SK-N-MC (cell line): ENCODE results near the gene KRTAP5-1.
A peak's percentile ranks its signal among the peaks of the same experiment; 100 is the strongest.

Experiments
- DNase-seq: peaks from one replicate; pipeline ENCODE4 v3.0.0-alpha.2; 2011; ENCODE audit warnings: low read depth, low spot score
- H3K27ac ChIP-seq: fragments of 200-600 bp; sonication (generic); 2 replicates; pipeline ENCODE4 v1.5.1; 2016; ENCODE audit warnings: mixed run types
- H3K36me3 ChIP-seq: fragments of 200-600 bp; sonication (generic); 2 replicates; pipeline ENCODE4 v1.6.1; 2017; ENCODE audit warnings: antibody characterized with exemption, low read length, mixed read lengths; ENCODE audit not compliant: insufficient read depth
- H3K4me3 ChIP-seq: fragments of 200-600 bp; sonication (generic); 2 replicates; pipeline ENCODE4 v1.5.1; 2016
- H3K9ac ChIP-seq: fragments of 200-600 bp; sonication (generic); 2 replicates; pipeline ENCODE4 v1.8.0; 2017; ENCODE audit warnings: mixed run types, mixed read lengths; ENCODE audit not compliant: insufficient read length
- H3K9me3 ChIP-seq: fragments of 200-600 bp; sonication (generic); 2 replicates; pipeline ENCODE4 v1.6.1; 2017; ENCODE audit warnings: low read depth, mild to moderate bottlenecking, antibody characterized with exemption, low read length, moderate library complexity, mixed read lengths
- EZH2 ChIP-seq: fragments of 200-600 bp; sonication (generic); IDR thresholded peaks from one replicate; pipeline ENCODE4 v1.6.1; 2017; ENCODE audit warnings: antibody characterized with exemption
- FOXP2 ChIP-seq: optimal IDR thresholded peaks from 2 replicates; pipeline ENCODE3; 2011; ENCODE audit warnings: mild to moderate bottlenecking, moderate library complexity; ENCODE audit not compliant: insufficient read depth; ENCODE audit errors: extremely low read length, control extremely low read depth
- POLR2AphosphoS5 ChIP-seq: IDR thresholded peaks from 2 replicates; pipeline ENCODE4 v1.6.1; 2012; ENCODE audit warnings: mild to moderate bottlenecking, low read depth, low read length, borderline replicate concordance

The KRTAP5-1 gene

DNA sequence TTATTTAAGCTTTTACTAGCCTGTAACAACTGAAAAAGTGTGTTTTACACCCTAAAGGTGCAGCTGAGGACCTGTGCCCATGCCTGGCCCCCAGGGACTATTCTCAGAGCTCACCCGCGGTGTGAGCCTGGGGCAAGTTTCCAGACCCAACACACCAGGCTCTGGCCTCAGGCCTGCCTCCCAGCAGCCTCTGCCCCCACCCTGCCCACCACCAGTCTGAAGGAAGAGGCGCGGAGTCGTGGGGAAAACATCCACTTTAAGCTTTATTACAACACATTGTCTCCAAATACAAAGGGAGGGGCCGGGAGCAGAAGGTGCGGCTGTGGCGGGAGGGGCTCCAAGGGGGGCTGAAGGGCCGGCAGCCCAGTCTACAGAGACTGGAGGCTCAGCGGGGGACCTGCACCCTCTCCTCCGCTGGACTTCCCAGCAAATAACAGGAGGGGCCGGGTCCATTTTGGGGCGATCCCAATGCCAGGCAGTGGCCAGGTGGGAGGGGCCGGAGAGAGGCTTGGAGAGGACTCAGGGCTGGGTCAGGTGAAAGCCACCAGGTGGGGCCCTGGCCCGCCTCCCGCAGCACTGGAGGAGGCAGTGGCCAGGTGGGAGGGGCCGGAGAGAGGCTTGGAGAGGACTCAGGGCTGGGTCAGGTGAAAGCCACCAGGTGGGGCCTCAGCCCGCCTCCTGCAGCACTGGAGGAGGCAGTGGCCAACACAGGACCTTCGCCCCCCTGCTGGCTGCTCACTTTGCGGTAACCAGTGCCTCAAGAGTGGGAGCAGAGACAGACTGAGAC is 31.1 kb downstream of the KRTAP5-1 start:
- no peak overlapping the region for H3K9ac ChIP-seq
- H3K36me3 ChIP-seq: no peaks in the 10 kb centered on the region
- no peak for TF ChIP-seq POLR2AphosphoS5
- no peak for TF ChIP-seq EZH2
- no peak for TF ChIP-seq FOXP2
- H3K27ac ChIP-seq: no peak overlapping the region
- H3K4me3 ChIP-seq: no peak overlapping the region
- H3K9me3 ChIP-seq: no peaks in the 10 kb centered on the region
- no peak for DNase-seq

DNA sequence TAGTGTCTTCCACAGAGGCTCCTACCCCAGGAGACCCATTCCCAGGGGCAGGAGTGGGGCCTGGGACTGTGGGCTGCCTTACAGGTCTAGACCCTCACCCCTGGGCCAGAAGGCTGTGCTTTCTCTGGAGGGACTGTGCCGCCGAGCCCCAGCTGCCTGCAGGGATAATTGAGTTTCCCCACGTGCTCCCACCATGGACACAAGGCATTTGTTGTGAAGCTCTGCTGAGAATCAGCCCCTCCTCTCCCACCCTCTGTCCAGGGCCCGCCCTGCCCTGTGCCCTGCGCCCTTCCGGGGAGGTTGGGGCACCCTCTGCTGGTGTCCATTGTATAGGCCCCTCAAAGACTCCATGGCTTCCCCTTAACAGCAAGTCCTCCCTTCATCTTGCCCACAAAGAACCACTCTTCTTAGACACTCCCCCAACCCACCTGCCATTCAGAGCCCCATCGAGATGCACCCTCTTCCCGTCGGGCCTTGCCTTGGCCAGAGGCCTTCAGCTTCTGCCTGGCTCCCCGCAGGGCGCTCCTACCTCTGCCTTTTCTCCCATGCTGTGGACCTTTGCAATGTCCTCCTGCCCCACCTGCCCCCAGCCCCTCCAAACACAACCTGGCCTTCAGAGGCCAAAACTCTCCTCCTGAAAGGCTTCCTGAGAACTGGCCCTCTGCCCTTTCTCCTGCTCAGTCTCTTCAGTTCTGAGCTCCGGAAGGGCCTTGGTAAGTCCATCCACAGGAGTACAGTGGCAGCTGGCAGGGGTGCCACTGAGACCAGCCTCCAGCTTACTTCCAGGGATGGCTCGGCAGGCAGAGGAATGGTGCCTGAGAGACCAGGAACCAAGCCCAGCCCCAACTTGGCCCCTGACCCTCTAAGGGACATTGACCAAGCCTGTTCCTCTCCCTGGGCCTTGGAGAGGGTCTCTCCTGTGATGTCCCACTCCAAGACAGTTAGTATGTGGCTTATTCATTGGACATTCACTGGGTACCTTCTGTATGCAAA is 35.4 kb downstream of the KRTAP5-1 start:
- H3K9me3 ChIP-seq: no peaks in the 10 kb centered on the region
- H3K4me3 ChIP-seq: no peak overlapping the region
- H3K27ac ChIP-seq: no peak overlapping the region
- H3K36me3 ChIP-seq: no peaks in the 10 kb centered on the region
- DNase-seq: no peak
- TF ChIP-seq POLR2AphosphoS5: no peak
- no peak for TF ChIP-seq EZH2
- TF ChIP-seq FOXP2: no peak
- H3K9ac ChIP-seq: no peak overlapping the region

DNA sequence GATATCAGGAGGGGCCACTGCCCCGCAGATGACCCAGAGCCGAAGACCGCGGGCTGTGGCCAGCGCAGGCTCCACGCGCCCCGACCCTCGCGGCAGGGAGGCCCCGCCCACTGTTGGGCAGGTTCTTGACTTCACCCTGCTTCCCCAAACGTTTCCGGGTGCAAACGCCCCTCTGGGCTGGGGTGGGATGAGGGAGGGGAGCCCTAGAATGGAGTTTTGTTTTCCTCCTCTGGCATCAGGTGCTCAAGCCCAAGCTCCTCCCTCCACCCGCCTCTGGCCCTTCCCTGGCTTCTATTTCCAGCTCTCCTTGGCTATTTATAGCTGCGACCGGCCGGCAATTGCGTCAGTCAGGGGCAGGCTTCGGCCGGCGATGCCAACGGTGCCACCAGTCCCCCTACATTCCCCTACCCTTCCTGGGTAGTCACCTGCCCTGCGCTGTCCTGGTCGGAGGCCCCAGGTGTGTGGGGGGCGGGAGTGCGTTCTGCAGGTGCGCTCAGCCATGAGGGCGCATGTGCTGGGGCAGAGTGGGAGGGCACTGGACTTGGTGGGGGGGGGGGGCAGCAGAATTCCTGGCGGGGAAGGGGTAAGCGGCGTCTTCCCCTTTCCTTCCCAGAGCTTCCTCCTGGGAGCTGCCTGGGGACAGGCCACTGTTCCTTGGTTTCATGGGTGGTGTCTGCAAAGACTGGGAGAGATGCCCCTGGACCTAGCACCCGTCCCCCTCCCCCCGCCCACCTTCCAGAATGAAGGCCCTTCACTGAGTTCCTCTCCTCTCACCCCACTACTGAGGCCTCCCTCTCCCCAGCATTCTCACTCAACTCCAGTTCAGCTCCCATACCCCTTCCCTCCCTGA is 36.6 kb downstream of the KRTAP5-1 start:
- H3K36me3 ChIP-seq: no peaks in the 10 kb centered on the region
- H3K4me3 ChIP-seq: no peak overlapping the region
- no peak overlapping the region for H3K9ac ChIP-seq
- no peaks in the 10 kb centered on the region for H3K9me3 ChIP-seq
- H3K27ac ChIP-seq: no peak overlapping the region
- no peak for DNase-seq
- no peak for TF ChIP-seq FOXP2
- no peak for TF ChIP-seq POLR2AphosphoS5
- peak; percentile 66 for TF ChIP-seq EZH2

DNA sequence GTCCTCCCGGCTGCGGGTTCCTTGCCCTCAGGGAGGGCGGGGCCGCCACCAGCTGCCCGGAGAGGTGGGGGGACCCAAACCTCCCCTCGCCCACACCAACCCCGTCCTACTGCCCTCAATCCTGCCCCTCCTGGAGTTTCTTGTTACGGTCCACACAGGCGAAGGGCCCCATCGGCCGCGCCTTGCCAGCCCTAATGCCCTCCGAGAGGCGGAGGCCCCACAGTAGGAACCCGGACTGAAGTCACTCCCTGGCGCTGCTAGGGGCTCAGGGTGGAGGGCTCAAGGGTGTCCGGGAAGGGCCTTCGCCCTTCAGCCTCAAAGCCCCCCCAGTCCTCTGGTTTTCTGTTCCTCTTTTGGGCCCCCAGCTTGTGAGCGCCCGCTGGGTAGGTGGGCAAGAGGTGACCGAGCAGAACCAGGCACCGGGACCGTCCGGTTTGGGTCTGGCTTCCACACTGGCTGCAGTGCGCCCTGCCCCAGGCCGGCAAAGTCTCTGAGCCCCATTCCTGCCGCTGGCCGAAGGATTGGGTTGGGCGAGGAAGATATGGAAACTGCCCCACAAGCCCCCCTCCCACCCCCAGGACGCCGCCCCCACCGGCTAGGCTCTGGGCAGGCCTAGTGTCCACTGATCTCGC is 37.5 kb downstream of the KRTAP5-1 start:
- H3K9me3 ChIP-seq: no peaks in the 10 kb centered on the region
- DNase-seq: no peak
- no peak for TF ChIP-seq POLR2AphosphoS5
- TF ChIP-seq FOXP2: no peak
- peak; percentile 58 for TF ChIP-seq EZH2
- H3K9ac ChIP-seq: no peak overlapping the region
- H3K36me3 ChIP-seq: no peaks in the 10 kb centered on the region
- H3K4me3 ChIP-seq: no peak overlapping the region
- H3K27ac ChIP-seq: no peak overlapping the region

DNA sequence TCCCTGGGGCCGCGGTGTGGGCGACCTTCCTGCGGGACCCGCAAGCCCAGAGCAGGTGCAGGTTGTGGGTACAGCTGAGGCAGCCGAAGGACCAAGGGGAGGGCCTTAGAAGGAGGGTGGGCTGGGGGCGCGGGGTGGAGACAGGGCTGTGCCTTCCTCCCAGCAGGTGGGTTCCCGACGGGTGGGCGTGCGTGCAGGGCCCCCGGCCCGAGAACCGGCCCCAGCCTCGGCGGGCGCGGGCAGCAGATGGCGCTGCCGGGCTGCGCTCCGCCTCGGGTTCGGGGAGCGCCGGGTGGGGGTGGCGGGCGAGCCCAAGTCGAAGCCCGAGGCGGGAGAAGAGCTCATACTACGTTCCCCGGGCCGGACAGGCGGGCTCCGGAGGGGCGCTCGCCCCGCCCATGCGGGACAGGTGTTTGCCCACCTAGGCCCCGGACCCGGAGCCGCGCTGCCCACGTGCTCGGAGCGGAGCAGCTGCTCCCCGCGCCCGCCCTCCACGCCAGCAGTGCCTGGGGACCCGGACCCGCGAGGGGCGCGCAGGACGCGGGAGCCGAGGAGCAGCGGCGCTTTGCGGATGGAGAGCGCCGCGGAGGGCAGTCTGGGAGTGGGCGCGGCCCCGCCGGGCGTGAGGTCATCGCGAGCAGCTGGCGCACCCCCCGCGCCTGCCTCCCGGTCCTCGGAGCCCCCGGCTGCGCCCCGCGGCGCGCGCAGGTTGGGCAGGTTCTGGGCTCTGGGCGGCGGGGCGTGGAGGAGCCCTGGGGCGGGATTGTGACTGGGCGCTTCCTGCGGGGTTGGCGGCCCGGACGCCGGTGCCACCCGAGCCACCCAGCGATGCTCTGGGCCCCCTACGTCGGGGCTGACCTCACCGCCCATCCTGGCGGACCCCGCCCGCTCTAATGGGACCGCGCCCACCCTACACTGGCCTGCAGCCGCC is 38.3 kb downstream of the KRTAP5-1 start:
- peak overlapping the region; percentile 58 for H3K4me3 ChIP-seq
- no peak for DNase-seq
- H3K27ac ChIP-seq: no peak overlapping the region
- H3K9me3 ChIP-seq: no peaks in the 10 kb centered on the region
- H3K36me3 ChIP-seq: no peaks in the 10 kb centered on the region
- TF ChIP-seq POLR2AphosphoS5 (no peak), EZH2 (no peak), FOXP2 (no peak)
- H3K9ac ChIP-seq: no peak overlapping the region

DNA sequence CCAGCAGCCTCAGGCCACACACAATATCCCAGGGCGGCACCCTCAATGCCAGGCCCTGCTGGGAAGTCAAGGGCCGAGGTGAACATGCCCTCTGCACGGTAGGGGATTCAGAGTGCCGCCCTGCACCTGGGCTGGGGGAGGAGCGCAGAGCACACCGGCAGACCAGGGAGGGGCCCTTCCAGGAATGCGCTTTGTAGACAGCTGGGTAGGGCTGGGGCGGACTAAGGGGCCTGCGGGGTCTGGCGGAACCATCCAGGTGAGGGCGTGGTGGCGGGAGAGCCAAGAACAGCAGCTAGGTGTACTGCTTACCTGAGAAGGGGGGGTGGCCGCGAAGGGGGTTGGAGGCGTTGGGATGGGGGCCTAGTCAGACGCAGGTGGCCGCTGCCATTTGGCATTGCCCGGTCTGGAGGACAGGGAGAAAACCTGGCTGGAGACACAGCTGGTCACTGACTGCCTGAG is 39.0 kb downstream of the KRTAP5-1 start:
- Histone ChIP-seq H3K27ac (no peak overlapping the region), H3K4me3 (no peak overlapping the region), H3K9me3 (no peaks in the 10 kb centered on the region), H3K36me3 (no peaks in the 10 kb centered on the region), H3K9ac (no peak overlapping the region)
- TF ChIP-seq POLR2AphosphoS5 (no peak), EZH2 (no peak), FOXP2 (no peak)
- DNase-seq: no peak
